Body of pancreas (tissue), 4 donors: ENCODE measurements around the gene HTR5A.

Experiments
- POLR2A ChIP-seq, 3 donors: fragments of 450-650 bp; IDR thresholded peaks; one replicate each; pipeline ENCODE4 v1.6.1; 2016; ENCODE audit warnings: antibody characterized with exemption in 3 of 3, mild to moderate bottlenecking in 2 of 3
- TF ChIP-seq, protein P1 (sequence below), 7 experiments: fragments of 450-650 bp in 4 of 7; fragments of 200-600 bp in 3 of 7; sonication (generic) in 3 of 7; IDR thresholded peaks; one replicate each; pipeline ENCODE4 v1.5.1; 2016 to 2019; ENCODE audit warnings: antibody characterized with exemption in 7 of 7

DNA sequence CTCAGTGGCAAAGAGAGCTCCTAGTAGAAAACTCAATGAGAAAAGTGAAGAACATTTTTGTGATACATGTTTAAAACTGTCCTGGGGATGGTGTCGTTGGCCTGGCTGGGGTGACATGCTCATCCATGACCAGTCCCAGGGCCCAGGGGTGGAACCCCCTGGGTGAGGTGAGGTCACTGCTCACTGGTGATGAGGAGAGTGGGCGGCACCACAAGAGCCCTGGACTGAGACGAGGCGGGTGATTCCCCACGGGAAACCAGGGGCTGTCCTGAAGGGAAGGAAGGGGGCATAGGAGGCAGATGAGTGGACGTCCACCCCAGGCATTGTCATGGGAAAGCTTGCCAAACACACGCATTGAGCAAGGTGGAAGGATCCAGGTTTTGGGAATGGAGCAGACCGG is 54.6 kb downstream of the HTR5A start:
- TF ChIP-seq POLR2A (IDR thresholded peaks at IDR 0.05), result no peak
- TF ChIP-seq, protein P1, sequence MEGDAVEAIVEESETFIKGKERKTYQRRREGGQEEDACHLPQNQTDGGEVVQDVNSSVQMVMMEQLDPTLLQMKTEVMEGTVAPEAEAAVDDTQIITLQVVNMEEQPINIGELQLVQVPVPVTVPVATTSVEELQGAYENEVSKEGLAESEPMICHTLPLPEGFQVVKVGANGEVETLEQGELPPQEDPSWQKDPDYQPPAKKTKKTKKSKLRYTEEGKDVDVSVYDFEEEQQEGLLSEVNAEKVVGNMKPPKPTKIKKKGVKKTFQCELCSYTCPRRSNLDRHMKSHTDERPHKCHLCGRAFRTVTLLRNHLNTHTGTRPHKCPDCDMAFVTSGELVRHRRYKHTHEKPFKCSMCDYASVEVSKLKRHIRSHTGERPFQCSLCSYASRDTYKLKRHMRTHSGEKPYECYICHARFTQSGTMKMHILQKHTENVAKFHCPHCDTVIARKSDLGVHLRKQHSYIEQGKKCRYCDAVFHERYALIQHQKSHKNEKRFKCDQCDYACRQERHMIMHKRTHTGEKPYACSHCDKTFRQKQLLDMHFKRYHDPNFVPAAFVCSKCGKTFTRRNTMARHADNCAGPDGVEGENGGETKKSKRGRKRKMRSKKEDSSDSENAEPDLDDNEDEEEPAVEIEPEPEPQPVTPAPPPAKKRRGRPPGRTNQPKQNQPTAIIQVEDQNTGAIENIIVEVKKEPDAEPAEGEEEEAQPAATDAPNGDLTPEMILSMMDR (IDR thresholded peaks at IDR 0.05), result no peak
